GM19238 (cell line): Measurements from ENCODE around the gene PRKCH.
A peak's percentile ranks its signal among the peaks of the same experiment; 100 is the strongest.

ENCODE experiments used
- DNase-seq: peaks from one replicate; pipeline ENCODE4 v3.0.0; 2011; ENCODE audit warnings: low spot score; ENCODE audit not compliant: insufficient read length

PRKCH gene

GRCh38 chr14:61563880-61564617, 242.7 kb downstream of the PRKCH start:
- DNase-seq = no peak

GRCh38 chr14:61564618-61565091, 243.3 kb downstream of the PRKCH start:
- no peak for DNase-seq

- DNase-seq = no peak
Observed at GRCh38 chr14:61565181-61565580, 243.8 kb downstream of the PRKCH start.

GRCh38 chr14:61565836-61566536, 244.6 kb downstream of the PRKCH start:
- no peak for DNase-seq

- DNase-seq = no peak
Observed at GRCh38 chr14:61566537-61567225, 245.3 kb downstream of the PRKCH start.

GRCh38 chr14:61567838-61568571, 246.6 kb downstream of the PRKCH start:
- DNase-seq = peak; percentile 27

- DNase-seq = peak; percentile 61
Observed at GRCh38 chr14:61568572-61569011, 247.2 kb downstream of the PRKCH start.

- DNase-seq = no peak
Observed at GRCh38 chr14:61569308-61569707, 247.9 kb downstream of the PRKCH start.

- no peak for DNase-seq
Observed at GRCh38 chr14:61569812-61570548, 248.6 kb downstream of the PRKCH start.

- DNase-seq = no peak
Observed at GRCh38 chr14:61570549-61571290, 249.3 kb downstream of the PRKCH start.

GRCh38 chr14:61571917-61572316, 250.5 kb downstream of the PRKCH start:
- DNase-seq = no peak

GRCh38 chr14:61573321-61573720, 251.9 kb downstream of the PRKCH start:
- no peak for DNase-seq

GRCh38 chr14:61573748-61574513, 252.6 kb downstream of the PRKCH start:
- no peak for DNase-seq

- DNase-seq = no peak
Observed at GRCh38 chr14:61574514-61574807, 253.1 kb downstream of the PRKCH start.

- DNase-seq = no peak
Observed at GRCh38 chr14:61575126-61575525, 253.7 kb downstream of the PRKCH start.

- DNase-seq = no peak
Observed at GRCh38 chr14:61575551-61576150, 254.3 kb downstream of the PRKCH start.

- no peak for DNase-seq
Observed at GRCh38 chr14:61577506-61577931, 256.1 kb downstream of the PRKCH start.

GRCh38 chr14:61578745-61579144, 257.4 kb downstream of the PRKCH start:
- no peak for DNase-seq

- no peak for DNase-seq
Observed at GRCh38 chr14:61581340-61581739, 260.0 kb downstream of the PRKCH start.
